Spinal cord (tissue), 10 donors: Measurements from ENCODE around the gene MFSD8. TPM values are rescaled to one million over a fixed set of nuclear protein-coding genes. Genes with fewer than 3 reads are reported as not detected.
"Not testable (repeated sequence)": the region's sequence is repeated elsewhere in the genome, so short reads cannot be mapped to it uniquely, and the experiment has no call there.

ENCODE experiments used
- DNase-seq, 6 donors: peaks; one replicate each; pipeline versions ENCODE4 v3.0.0 to v3.0.0-alpha.2; 2013 to 2015; ENCODE audit warnings: low spot score in 6 of 6, low read depth in 4 of 6
- H3K27ac ChIP-seq: one replicate; pipeline ENCODE4 v1.5.1; 2013; ENCODE audit warnings: low read depth, low read length, control low read depth
- H3K27me3 ChIP-seq: one replicate; pipeline ENCODE4 v1.6.1; 2013; ENCODE audit warnings: low read length; ENCODE audit not compliant: control insufficient read depth, insufficient read depth
- H3K36me3 ChIP-seq: one replicate; pipeline ENCODE4 v1.6.1; 2013; ENCODE audit warnings: low read length; ENCODE audit not compliant: control insufficient read depth, insufficient read depth
- H3K4me1 ChIP-seq: one replicate; pipeline ENCODE4 v1.6.1; 2013; ENCODE audit warnings: low read length; ENCODE audit not compliant: control insufficient read depth, insufficient read depth
- H3K4me3 ChIP-seq: one replicate; pipeline ENCODE4 v1.5.1; 2013; ENCODE audit warnings: low read depth, low read length, control low read depth
- H3K9me3 ChIP-seq: one replicate; pipeline ENCODE4 v1.6.1; 2013; ENCODE audit warnings: low read length; ENCODE audit not compliant: control insufficient read depth, insufficient read depth
- WGBS: methylation state at CpG from one replicate; pipeline ENCODE4 v1.1.5; 2013; ENCODE audit warnings: missing lambda C conversion rate; ENCODE audit not compliant: insufficient coverage; 5-methylcytosine and 5-hydroxymethylcytosine counted together
- polyA plus RNA-seq, 2 donors: library from polyadenylated mRNA; unstranded; fragments of 120-200 nt; gene quantifications; one replicate each; pipeline ENCODE4 v1.2.1, GENCODE V29; 2013; ENCODE audit not compliant: insufficient read length in 2 of 2
- total RNA-seq, 2 donors: library from RNA; depleted of rRNA in 1 of 2; stranded (reverse); fragments of 120-200 nt in 1 of 2; fragments of >200 nt in 1 of 2; gene quantifications; one replicate each; pipeline versions ENCODE4 v1.2.3 to v1.2.4, GENCODE V29; 2013 to 2014
- donor health status: healthy.

The MFSD8 gene
- total and polyA plus RNA-seq, 4 donors: 22.0 to 45.8 (median 25.0) TPM

- WGBS: 100% methylated on average over 1 of the region's 3 CpGs
- peaks cover 2% of the 10 kb centered on the region for H3K36me3 ChIP-seq
- no peaks in the 10 kb centered on the region for H3K9me3 ChIP-seq
- H3K27ac ChIP-seq: no peak overlapping the region
- H3K4me3 ChIP-seq: no peak overlapping the region
- no peak for DNase-seq
- no peaks in the 10 kb centered on the region for H3K27me3 ChIP-seq
- H3K4me1 ChIP-seq: no peaks in the 10 kb centered on the region
Measured at GRCh38 chr4:127916512-127916911, 48.5 kb downstream of the MFSD8 start.

- Histone ChIP-seq H3K27ac (no peak overlapping the region), H3K27me3 (no peaks in the 10 kb centered on the region), H3K4me3 (no peak overlapping the region), H3K9me3 (no peaks in the 10 kb centered on the region), H3K4me1 (no peaks in the 10 kb centered on the region), H3K36me3 (no peaks in the 10 kb centered on the region)
- WGBS: 88% methylated on average over 8 of the region's 8 CpGs
- DNase-seq: no peak
Measured at GRCh38 chr4:127905029-127905428, 59.9 kb downstream of the MFSD8 start.

- not testable (repeated sequence) for H3K27me3 ChIP-seq, H3K36me3 ChIP-seq, H3K4me1 ChIP-seq, H3K9me3 ChIP-seq, DNase-seq, H3K27ac ChIP-seq, H3K4me3 ChIP-seq
- WGBS: no CpG with 5 or more reads among the region's 4 CpGs
Measured at GRCh38 chr4:127899682-127900081, 65.3 kb downstream of the MFSD8 start.

- Histone ChIP-seq H3K36me3 (no peaks in the 10 kb centered on the region), H3K4me1 (no peaks in the 10 kb centered on the region), H3K27ac (no peak overlapping the region), H3K9me3 (no peaks in the 10 kb centered on the region), H3K27me3 (no peaks in the 10 kb centered on the region), H3K4me3 (no peak overlapping the region)
- DNase-seq: no peak
- no CpG with 5 or more reads among the region's 1 CpG for WGBS
Measured at GRCh38 chr4:127896528-127896927, 68.4 kb downstream of the MFSD8 start.

GRCh38 chr4:127896069-127896468 lies 68.9 kb downstream of the MFSD8 start:
- H3K9me3 ChIP-seq: no peaks in the 10 kb centered on the region
- no peak overlapping the region for H3K27ac ChIP-seq
- H3K4me3 ChIP-seq: no peak overlapping the region
- H3K27me3 ChIP-seq: no peaks in the 10 kb centered on the region
- no peaks in the 10 kb centered on the region for H3K36me3 ChIP-seq
- no peaks in the 10 kb centered on the region for H3K4me1 ChIP-seq
- no peak for DNase-seq
- no CpG with 5 or more reads among the region's 1 CpG for WGBS

- H3K9me3 ChIP-seq: no peaks in the 10 kb centered on the region
- peaks cover 3% of the 10 kb centered on the region for H3K36me3 ChIP-seq
- no peak overlapping the region for H3K27ac ChIP-seq
- H3K4me1 ChIP-seq: no peaks in the 10 kb centered on the region
- no peaks in the 10 kb centered on the region for H3K27me3 ChIP-seq
- no peak overlapping the region for H3K4me3 ChIP-seq
- WGBS: no CpG with 5 or more reads among the region's 3 CpGs
- DNase-seq: no peak
Measured at GRCh38 chr4:127889903-127890302, 75.1 kb downstream of the MFSD8 start.

- DNase-seq: no peak
- Histone ChIP-seq H3K9me3 (no peaks in the 10 kb centered on the region), H3K27ac (no peak overlapping the region), H3K27me3 (no peaks in the 10 kb centered on the region), H3K4me1 (no peaks in the 10 kb centered on the region), H3K4me3 (no peak overlapping the region), H3K36me3 (peaks cover 3% of the 10 kb centered on the region)
- no CpG with 5 or more reads among the region's 1 CpG for WGBS
Measured at GRCh38 chr4:127888559-127888958, 76.4 kb downstream of the MFSD8 start.

- WGBS: 0% methylated on average over 6 of the region's 7 CpGs
- Histone ChIP-seq H3K4me1 (peaks cover 8% of the 10 kb centered on the region), H3K9me3 (no peaks in the 10 kb centered on the region), H3K4me3 (peak overlapping the region; percentile 98), H3K27me3 (no peaks in the 10 kb centered on the region), H3K36me3 (no peaks in the 10 kb centered on the region), H3K27ac (peak overlapping the region; percentile 92)
- DNase-seq: no peak
Measured at GRCh38 chr4:127881563-127881864, 83.5 kb downstream of the MFSD8 start.

- Histone ChIP-seq H3K36me3 (no peaks in the 10 kb centered on the region), H3K4me3 (peak within 1 kb of the TSS; percentile 98), H3K9me3 (no peaks in the 10 kb centered on the region), H3K4me1 (peaks cover 8% of the 10 kb centered on the region), H3K27ac (peak within 1 kb of the TSS; percentile 92), H3K27me3 (no peaks in the 10 kb centered on the region)
- peak; percentile 87 to 98 (median 92) for DNase-seq
- WGBS: under 1% methylated on average over 69 of the region's 70 CpGs
Measured at GRCh38 chr4:127880763-127881562, 84.0 kb downstream of the MFSD8 start, which contains the start of gene PLK4. PLK4 (plus strand) TSS chr4:127880893; CDS start chr4:127881135, 242 bp downstream.

GRCh38 chr4:127875791-127876190 lies 89.2 kb downstream of the MFSD8 start:
- Histone ChIP-seq H3K27me3 (no peaks in the 10 kb centered on the region), H3K4me1 (peaks cover 4% of the 10 kb centered on the region), H3K36me3 (no peaks in the 10 kb centered on the region), H3K27ac (no peak overlapping the region), H3K9me3 (no peaks in the 10 kb centered on the region), H3K4me3 (no peak overlapping the region)
- no peak for DNase-seq
